Activated CD4-positive, alpha-beta T cell treated with anti-CD3 and anti-CD28 coated beads for 1 hour (primary cell): ENCODE data around the gene DSCAML1.
A peak's percentile ranks its signal among the peaks of the same experiment; 100 is the strongest.

ENCODE experiments used
- DNase-seq: peaks from one replicate; pipeline ENCODE4 v3.0.0-alpha.2; 2020

DSCAML1 gene

DNA sequence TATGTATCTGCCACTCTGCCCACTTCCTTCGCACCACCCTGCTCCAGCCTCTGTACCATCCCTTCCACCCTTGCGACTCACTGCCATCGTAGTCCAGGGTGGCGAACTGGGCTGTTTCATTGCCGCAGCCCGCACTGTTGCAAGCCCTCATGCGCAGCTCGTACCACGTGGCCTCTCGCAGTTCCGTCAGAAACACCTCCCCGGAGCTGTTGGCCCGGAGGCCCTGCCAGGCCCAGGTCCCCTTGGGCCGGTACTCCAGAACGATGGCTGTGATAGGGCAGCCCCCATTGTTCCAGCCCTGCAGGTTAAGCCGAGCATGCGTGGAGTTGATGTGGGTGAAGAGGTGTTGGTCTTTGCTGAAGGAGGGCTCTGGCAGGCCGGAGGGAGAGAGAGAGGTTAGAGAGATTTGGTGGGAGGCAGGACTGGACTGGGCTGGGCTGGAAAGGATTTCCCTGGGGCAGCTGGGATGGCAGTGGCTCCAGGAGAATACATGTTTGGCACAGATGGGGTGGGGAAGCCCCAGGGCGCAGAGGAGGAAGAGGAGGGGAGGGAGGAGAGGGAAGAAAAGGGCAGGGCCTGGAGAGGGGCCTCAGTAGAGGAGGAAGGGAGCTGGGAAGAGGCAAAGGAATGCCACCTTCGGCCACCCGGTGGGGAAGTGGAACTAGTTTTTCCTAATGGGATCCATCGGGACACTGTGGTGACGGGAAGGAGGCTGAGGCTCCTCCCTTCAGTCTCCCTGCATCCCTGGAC lies 359.8 kb downstream of the DSCAML1 start:
- DNase-seq: no peak

DNA sequence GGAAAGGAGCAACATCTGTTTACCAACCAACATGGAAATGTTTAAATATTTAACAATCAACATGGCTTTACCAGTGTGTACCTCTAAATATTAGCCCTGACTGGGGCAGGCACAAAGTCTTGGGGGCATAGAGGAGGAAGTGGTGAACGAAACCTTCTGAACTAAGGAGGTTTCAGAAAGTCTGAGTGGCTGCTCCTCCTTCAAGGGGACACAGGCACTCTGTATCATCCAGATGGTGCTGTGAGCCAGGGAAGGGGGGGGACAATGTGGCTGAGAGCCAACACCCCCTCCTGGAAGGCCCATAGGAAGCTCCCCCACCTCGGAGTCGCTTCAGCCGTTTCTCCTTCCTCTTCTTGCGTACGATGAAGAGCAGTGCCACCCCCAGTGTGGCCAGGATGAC lies 361.7 kb downstream of the DSCAML1 start:
- DNase-seq: no peak

DNA sequence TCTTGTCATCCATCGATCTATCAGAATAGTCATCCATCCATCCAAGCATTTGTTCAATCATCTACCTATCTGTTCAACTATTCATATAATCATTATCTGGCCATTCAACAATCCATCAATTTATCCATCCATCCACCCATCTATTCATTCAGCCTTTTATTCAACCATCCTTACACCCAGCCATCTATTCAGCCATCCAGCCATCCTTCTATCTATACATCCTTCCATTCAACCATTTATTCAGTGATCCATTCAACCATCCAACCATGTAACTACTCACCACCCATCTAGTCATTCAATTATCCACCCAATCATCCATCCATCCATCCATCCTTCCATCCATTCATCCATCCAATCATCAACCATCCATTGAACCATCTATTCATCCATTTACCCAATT lies 362.5 kb downstream of the DSCAML1 start:
- no peak for DNase-seq

DNA sequence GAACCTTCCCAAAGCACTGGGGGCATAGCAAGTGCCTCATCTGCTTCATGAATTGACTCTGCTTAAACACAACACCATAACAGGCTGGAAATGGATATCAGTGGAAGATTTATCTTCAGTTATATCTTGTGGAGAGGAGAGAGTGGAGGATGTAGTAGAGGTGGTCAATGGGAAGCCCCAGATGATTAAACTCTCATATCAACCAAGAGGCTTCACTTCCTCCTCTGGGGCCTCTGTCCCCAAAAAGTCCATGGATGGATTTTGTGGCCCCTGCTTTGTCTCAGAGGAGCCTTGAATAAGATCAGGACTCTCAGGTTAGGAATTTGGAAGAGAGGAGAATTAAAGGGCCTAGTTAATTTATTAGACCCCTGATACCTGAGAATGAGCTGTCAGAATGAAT lies 363.3 kb downstream of the DSCAML1 start:
- DNase-seq: no peak

DNA sequence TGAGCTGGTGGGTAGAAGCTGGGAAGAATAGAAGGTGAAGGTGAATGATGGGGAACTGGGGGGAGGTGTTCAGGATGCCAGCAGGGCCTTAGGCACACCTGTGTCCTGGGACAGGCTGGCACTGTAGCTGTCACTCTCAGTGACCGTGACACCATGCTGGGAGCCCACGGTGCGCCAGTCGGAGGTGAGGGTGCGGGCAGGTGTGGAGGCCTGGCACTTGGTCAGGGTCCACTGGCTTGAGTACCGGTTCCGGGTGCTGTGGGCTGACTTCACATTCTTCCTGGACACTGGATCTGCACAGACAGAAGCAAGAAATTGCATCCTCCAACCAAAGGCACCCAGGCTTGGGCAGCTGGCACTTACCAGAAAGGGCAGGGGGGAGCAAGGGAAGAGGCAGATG lies 365.6 kb downstream of the DSCAML1 start:
- no peak for DNase-seq

DNA sequence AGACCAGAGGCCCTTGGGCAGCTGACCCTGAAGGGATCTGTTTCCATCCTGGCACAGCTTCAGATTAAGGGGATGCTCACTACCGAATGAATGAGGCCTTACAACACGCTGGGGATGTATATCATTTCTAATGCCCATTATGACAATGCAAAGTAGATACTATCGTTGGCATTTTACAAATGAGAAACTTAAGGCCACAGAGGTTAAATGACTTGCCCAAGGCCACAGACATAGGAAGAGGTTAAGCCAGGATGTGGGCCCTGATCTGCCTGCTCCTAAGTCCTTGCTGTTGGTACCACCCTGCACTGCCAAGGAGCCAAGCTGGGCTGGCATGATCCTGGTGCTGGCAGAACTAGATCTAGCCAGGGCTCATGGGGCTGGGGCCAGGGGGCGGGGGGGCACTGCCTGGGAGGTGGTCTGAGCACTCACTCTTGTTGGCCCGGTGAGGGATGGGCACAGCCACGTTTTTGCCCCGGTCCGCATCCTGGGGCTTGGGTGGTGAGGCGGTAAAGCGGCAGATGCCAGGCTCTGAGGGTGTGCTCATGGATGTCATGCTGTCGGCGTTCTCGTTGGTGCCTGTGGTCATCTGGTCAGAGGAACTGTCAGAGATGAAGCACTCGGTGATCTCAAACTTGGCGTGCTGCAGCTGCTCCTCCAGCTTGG lies 366.6 kb downstream of the DSCAML1 start:
- no peak for DNase-seq

DNA sequence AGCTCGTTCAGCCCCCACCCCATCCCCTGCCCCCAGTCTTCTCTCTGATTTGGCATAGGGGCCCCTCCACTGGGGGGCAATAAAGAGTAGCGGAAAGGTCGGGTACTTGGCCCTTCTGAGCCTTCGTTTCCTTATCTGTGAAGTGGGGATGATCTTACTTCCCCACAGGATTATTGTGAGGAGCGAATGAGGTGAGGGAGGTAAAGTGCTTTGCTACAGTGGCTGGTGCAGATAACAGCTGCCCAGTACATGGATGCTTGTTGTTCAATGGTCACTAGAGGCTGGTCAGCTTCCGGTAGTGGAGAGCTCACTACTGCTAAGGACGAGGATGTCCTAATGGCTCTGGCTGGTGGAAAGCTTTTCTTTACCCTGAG lies 368.2 kb downstream of the DSCAML1 start:
- no peak for DNase-seq

DNA sequence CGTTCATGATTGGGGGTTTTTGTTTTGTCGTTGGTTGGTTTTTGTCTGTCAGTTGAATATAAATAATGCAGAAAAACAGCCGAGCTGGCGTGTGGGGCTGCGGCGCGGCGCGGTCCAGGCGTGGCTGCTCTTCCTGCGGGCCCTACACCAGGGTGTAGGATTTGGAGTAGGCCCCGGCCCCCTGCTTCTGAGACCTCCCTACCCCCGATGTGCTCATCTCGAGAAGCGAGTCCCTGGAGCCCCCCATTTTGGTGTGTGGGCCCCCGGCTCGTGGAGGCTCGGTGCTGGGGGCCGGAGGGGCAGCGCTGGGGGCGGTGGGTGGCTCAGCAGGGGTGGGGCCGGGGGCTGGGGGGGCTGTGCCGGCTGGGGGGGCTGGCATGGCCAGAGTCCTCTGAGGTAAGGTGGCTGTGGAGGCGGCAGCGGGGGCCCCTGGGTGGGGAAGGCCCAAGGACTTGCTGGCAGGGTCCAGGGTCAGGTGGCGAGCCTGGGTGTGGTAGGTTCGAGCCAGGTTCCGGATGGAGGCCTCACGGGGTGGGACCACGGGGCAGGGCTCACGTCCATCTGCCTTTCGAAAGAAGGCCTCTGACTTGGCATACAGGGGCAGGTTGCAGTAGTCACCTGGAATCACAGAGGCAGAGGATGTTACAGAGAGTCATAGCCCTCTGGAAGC lies 368.7 kb downstream of the DSCAML1 start:
- no peak for DNase-seq

DNA sequence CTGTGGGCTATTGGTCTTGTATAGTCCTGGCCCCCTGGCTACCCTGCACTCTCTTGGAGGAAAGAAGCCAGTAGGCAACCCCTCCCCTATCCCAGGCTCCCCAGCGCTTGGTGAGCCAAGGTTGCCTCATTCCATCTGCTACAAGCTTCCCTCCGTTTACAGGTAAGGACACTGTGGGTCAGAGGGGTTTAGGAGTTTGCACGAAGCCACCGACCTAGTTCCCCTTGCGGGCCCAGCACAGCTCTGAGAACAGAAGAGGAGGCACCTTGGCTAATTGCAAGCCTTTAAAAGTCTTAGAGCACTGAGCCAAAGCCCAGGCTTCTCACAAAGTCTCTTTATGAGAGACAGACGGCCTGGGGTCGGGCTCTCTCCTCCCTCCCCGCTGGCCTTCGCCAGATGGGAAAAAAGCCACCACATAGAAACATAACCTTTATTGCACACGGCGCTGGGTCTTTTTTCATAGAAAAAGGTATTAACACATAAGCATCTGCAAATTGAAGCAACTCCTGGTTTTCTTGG lies 369.6 kb downstream of the DSCAML1 start:
- no peak for DNase-seq

DNA sequence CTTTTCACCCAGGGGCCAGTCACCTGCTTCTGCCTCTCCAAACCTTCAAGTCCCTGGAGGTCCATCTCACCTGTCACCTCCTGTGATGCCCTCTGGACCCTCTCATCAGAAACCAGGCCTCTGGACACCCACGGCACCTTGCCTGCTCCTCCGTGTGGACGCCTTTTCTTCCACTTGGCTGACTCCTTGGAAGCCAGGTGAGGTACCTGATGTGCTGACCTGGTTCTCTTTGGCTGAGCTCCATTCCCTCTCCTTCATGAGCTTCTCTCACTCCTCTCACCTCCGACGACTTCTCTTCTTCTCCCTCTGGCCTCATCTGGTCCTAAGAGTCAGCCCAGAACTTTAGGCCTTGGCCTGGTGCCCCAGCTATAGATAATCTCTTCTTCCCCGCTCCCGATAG lies 370.1 kb downstream of the DSCAML1 start:
- DNase-seq: no peak

DNA sequence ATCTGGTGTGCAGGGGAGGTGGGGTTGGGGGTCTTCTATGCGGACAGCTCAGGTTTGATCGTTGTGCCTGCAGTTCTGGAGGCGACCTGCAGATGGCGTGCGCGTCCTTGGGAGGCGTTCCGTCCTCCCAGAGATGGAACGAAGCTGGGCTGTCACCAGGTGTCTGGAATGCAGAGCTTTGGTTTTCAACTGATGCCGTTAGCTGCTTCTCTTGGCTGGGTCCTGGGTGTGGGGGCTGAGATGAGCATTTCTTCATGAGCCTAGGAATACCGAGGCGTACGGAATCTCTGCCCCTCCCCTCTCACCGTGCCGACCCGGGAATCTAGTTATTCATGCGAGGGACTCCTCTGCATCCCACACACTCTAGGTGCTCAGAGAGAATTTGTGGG lies 370.7 kb downstream of the DSCAML1 start:
- DNase-seq: peak; percentile 45

DNA sequence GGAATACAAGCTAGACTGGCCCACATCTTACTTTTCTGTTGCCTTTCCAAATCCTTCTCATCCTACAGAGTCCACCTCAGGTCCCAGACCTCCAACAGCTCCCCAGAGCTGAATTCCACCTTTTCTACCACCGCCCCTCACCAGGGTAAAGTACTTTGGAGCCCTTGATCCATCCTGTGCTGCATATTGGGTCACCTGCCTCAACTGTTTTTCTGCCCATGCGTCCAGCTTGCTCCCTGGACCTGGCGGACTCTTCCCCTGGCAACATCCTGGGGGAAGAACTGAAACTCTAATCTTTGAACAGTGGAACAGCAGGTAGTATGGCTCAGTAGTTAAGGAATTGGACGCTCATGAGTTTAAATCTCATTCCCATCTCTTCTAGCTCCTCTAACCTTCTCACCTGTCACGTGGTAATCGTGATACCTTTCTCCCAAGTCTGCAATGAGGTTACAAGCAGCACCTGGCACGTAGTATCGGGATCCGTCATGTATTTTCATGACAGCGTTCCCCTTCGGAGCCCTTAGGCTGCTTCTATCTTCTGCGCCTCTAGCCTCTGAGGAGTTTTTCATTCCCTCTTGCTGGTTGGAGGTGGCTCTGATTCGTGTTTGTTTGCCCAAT lies 371.2 kb downstream of the DSCAML1 start:
- no peak for DNase-seq

DNA sequence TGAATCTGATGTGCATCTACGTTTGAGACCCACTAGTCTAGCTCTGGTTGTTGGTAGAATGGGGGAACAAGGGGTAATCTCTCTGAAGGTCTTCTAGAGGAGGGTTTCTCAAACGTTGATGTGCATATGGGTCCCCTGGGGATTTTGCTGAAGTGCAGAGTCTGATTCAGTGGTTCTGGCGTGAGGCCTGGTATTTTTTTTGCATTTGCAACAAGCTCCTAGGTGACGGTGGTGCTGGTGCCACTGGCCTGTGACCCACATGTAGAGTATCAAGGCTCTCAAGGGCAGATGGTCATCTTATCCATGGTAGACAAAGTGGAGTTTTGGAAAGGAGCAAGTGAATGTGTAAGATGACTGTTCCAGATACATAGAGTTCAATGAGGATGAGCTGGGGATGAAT lies 372.2 kb downstream of the DSCAML1 start:
- DNase-seq: no peak

DNA sequence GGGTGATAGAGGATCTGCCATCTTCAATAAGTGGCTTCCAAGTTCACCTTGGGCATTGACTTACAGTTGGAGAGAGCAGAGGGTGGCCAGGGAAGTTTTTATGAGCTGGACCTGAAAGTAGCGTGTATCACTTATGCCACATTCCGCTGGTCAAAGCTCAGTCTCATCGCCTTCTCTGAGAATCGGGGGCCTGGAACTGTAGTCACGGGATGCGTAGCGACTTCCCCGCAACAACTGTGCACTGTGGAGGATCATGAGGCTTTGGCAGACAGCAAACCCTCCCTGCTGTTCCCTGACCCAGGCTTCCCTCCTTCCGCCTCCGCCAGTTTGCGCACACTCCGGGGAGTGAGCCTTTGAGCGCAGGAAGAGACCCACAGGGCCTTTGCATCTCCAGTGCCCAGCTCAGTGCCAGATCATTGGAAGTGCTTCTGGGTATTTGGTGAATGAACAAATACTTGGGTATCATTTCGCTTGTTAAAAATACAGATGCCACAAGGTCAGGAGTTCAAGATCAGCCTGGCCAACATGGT lies 373.9 kb downstream of the DSCAML1 start:
- no peak for DNase-seq

DNA sequence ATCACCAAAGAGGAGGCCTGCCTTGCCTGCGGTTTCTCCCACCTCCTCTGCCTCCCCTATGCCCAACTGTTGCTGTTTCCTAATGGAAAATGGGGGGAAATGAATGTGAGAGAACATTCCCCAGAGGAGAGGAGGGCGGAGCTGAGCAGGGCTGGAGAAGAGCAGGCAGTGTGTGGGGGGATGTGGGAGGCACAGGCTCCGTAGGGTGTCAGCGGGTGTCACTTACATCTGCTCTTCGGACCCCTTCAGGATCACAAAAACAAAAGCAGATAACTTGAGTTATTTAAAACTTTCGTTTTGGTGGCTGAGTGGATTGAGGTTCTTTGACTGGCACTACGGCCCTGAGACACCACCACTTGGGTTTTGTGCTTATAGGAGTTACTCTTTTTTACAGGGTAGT lies 375.5 kb downstream of the DSCAML1 start:
- no peak for DNase-seq

DNA sequence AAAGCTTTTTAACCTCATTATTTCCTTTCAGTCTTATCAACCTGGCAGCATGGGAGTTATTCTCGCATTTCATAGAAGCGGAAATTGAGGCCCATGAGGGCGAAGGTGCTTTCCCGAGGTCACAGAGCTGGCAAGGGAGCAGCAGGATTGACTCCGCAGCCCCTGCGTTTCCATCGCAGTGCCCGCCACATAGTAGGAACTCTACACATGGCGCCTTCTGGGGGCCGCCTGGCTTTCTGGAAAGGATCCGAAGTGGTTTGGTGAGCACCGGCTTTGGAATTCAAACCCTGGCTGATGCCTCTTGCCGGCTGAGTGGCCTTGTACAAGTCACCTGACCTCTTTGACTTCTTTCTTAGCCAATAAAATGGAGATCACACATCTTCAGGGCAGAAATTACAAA lies 376.0 kb downstream of the DSCAML1 start:
- DNase-seq: no peak

DNA sequence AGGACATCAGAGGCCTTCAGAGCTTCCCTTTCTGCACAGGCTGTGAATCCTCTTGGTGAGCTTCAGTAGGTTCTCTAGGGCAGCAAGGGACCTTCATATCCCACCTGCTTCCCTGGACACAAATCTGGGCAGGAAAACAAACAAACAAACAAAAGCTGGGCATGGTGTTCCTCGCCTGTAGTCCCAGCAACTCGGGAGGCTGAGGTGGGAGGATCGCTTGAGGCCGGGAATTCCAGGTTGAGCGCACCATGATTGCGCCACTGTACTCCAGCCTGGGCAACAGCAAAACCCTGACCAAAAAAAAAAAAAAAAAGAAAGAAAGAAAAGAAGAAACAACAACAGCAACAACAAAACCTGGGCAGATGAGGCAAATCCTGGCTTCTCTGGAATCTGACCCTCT lies 376.4 kb downstream of the DSCAML1 start:
- DNase-seq: no peak

DNA sequence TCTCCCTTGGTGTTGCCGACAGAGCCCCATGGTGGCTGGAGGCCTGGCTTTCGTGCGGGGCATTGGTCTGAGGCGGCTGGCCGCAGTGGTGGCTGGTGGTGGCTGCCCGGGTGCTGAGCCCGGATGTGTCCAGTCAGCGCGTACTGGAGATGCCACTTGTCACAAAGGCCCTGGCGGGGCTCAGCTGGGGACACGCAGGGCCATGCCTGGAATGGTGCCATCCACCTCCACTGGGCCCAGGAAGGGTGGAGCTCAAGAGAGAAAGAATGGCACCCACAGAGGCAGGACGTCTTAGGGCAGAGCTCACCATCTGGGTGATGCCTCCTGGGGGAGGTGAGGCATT lies 376.9 kb downstream of the DSCAML1 start:
- no peak for DNase-seq

DNA sequence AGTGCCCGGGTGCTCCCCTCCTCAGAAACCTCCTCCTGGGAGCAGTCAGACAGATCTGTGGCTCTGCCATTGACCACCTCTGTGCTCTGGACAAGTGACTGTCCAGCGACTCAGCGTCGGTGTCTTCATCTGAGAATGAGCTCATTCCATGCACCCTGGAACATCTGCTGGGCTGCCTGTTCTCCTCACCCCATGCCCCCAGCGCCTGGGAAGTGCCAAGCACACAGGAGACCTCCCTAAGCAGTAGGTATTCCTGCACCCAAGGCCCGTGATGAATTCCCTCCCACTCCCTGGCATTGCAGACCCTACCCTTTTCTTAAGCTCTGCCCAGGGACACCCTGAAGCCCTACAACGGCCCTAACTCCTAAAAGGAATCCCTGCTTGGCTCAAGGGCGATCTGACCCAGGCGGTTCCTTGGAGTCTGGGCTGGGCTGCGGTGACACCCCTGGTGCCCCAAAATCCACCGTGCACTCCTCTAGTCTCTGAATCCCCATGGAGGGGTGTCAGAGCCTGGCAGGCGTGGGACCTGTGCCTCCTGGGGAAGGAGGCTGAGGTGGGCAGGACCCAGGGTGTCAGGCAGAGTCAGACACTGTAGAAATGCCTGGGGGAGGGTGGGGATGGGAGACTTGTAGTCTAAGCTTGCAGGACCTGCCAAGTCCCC lies 377.4 kb downstream of the DSCAML1 start:
- DNase-seq: no peak

DNA sequence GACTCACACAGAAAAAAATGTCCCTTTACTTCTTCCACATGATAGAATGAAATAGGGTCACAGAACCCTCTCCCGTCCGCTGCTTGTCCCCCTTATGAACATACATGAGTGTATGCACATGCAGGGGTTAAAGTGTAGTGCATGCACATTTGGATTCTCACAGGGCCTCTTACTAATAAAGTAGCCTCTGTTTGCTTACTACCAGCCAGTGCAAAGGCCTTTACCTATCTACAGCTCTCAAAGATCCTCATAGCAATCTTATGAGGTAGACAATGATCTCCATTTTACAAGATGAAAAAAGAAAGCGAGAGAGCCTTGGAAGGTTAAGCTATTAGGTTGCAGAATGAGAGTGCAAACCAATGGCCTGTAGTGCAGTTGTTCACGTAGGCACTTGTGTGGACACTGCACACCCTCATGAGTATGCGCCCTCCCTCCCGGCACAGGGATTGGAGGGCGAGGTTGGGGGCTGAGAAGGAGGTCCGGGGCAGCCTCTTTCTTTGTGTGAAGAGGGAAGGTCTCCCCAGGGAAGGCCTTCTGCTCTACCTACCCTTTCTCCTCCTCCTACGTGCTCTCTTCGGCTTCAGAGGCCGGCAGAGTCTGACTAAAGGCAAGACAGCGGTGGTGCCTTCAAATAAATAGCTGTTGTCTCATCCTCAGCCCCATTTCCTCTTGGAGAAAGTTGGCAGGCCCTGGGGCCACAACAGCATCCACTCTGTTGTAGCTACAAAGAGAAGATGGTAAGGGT lies 378.1 kb downstream of the DSCAML1 start:
- no peak for DNase-seq

DNA sequence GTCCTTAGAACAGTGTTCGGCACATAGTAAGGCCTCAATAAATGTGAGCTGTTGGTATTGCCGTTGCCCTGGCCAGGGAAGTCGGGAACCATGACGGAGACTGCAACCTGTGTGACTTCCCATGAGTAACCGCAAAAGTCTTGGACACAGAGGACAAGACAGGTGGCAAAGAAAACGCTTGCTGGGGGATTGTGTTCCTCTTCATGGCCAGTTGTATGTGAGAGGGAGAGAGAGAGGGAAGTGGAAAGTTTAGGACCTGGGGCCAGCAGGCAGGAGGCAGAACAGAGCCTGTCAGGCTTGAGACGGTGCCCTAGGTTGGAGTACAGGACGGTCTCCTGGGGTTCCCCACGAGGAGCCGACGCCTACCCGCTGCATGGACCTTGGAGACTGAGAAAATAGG lies 379.2 kb downstream of the DSCAML1 start:
- DNase-seq: no peak

DNA sequence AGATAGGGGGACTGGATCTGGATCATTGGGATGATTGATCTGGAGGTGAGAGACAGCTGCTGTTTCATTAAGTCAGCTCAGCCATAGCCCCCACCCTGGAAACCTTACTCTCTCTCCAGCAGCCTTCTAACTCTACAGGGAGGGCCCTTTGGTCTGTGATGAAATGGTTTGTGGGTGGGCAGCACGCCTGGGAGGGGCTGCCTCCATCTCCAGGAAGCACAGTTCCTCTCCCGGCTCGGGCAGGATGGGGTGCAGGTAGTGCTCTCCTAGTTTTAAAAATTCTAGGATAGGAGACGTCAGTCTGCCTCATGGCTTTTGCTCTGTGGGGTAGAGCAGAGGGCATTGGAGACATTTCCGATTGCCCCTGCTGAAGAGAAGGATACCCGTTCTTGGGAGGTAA lies 379.7 kb downstream of the DSCAML1 start:
- DNase-seq: no peak
